Breast epithelium (tissue), 4 donors: Measurements from ENCODE around the gene BCL2L2. TPM values are rescaled to one million over a fixed set of nuclear protein-coding genes. Genes with fewer than 3 reads are reported as not detected.

Source experiments
- DNase-seq, 2 donors: peaks; one replicate each; pipeline ENCODE4 v3.0.0-alpha.2; 2019; ENCODE audit warnings: low spot score in 2 of 2
- H3K27ac ChIP-seq, 2 donors: fragments of 200-600 bp; sonication (generic) in 1 of 2; one replicate each; pipeline ENCODE4 v1.5.1; 2016 to 2019; ENCODE audit warnings: mild to moderate bottlenecking in 1 of 2
- H3K27me3 ChIP-seq, 2 donors: fragments of 200-600 bp; sonication (generic) in 1 of 2; one replicate each; pipeline versions ENCODE4 v1.5.1 to v1.6.0; 2017 to 2019; ENCODE audit warnings: control low read depth in 1 of 2, mild to moderate bottlenecking in 1 of 2
- H3K36me3 ChIP-seq: fragments of 200-600 bp; one replicate; pipeline ENCODE4 v1.5.1; 2019
- H3K4me1 ChIP-seq, 2 donors: fragments of 200-600 bp; sonication (generic); one replicate each; pipeline ENCODE4 v1.5.1; 2016 to 2019; ENCODE audit warnings: control low read depth in 1 of 2
- H3K4me3 ChIP-seq, 3 donors: fragments of 200-600 bp; sonication (generic); 1 replicate in 2 of 3; 2 replicates in 1 of 3; pipeline ENCODE4 v1.5.1; 2016 to 2019; ENCODE audit warnings: mild to moderate bottlenecking in 3 of 3, moderate library complexity in 2 of 3
- H3K9me3 ChIP-seq, 2 donors: fragments of 200-600 bp; sonication (generic) in 1 of 2; one replicate each; pipeline ENCODE4 v1.5.1; 2016 to 2019; ENCODE audit warnings: control low read depth in 1 of 2
- POLR2A ChIP-seq: fragments of 450-650 bp; IDR thresholded peaks from one replicate; pipeline ENCODE4 v1.6.1; 2016; ENCODE audit warnings: antibody characterized with exemption, mild to moderate bottlenecking, moderate library complexity
- POLR2AphosphoS5 ChIP-seq, 3 donors: sonication (generic); formaldehyde crosslinking; IDR thresholded peaks; one replicate each; pipeline ENCODE4 v1.6.1; 2017; ENCODE audit warnings: antibody characterized with exemption in 3 of 3
- intact Hi-C: fragments of 100-400 bp; cut with DNase I; formaldehyde crosslinking; loops from one replicate; pipeline ENCODE4 v1.15.1; 2023; ENCODE audit warnings: low total_unique reads
- total RNA-seq, 3 donors: library from RNA; depleted of rRNA; stranded (reverse); fragments of >200 nt; gene quantifications; one replicate each; pipeline ENCODE4 v1.1.0, GENCODE V29; 2016
- TF ChIP-seq, protein P1 (sequence below), 3 donors: fragments of 450-650 bp; IDR thresholded peaks; one replicate each; pipeline ENCODE4 v1.5.1; 2016 to 2017; ENCODE audit warnings: antibody characterized with exemption in 3 of 3, mild to moderate bottlenecking in 3 of 3, moderate library complexity in 3 of 3

Gene BCL2L2
- total RNA-seq, 3 donors from 2014 or later: 28.8 to 55.5 (median 48.2) TPM

GRCh38 chr14:23348297-23348655 lies 41.6 kb downstream of the BCL2L2 start:
- Histone ChIP-seq H3K4me1 (no peaks in the 10 kb centered on the region), H3K27ac (no peak overlapping the region), H3K36me3 (no peaks in the 10 kb centered on the region), H3K9me3 (no peaks in the 10 kb centered on the region), H3K4me3 (no peak overlapping the region), H3K27me3 (no peaks in the 10 kb centered on the region)
- no peak for TF ChIP-seq POLR2AphosphoS5 (IDR thresholded peaks at IDR 0.05)
- TF ChIP-seq, protein P1, sequence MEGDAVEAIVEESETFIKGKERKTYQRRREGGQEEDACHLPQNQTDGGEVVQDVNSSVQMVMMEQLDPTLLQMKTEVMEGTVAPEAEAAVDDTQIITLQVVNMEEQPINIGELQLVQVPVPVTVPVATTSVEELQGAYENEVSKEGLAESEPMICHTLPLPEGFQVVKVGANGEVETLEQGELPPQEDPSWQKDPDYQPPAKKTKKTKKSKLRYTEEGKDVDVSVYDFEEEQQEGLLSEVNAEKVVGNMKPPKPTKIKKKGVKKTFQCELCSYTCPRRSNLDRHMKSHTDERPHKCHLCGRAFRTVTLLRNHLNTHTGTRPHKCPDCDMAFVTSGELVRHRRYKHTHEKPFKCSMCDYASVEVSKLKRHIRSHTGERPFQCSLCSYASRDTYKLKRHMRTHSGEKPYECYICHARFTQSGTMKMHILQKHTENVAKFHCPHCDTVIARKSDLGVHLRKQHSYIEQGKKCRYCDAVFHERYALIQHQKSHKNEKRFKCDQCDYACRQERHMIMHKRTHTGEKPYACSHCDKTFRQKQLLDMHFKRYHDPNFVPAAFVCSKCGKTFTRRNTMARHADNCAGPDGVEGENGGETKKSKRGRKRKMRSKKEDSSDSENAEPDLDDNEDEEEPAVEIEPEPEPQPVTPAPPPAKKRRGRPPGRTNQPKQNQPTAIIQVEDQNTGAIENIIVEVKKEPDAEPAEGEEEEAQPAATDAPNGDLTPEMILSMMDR (IDR thresholded peaks at IDR 0.05): no peak
- no peak for TF ChIP-seq POLR2A
- no peak for DNase-seq
- intact Hi-C loops: no loop called here

DNA sequence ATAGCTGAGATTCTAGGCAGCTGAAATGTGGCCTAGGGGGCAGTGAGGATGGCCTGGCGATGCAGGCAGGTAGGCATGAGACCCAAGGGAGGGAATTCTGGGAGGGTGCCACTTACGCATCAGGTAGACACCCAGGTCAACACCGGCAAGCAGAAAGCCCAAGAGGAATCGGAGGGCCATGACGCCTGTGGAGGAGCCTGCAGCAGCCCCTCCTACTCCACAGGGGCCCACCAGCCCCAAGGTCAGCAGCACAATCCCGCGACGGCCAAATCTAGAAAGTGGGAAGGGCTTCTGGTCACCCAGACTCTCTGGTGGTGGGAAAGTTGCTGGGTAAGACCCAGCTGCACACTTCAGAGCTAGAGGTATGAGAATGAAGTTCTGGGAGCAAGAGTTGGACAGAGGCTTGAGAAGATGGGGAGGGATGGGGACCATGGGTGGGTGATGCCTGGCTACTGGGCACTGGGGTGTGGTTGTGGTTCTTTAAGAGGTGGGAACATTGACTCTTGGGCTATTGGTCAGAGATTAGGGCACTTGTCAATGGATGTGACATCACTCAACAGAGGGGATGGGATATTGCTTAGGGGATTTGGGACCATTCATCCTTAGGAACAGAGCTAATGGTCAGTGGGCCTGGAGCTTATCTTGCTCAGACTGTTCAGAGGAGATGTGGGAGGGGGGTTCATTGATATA lies 42.7 kb downstream of the BCL2L2 start:
- Histone ChIP-seq H3K27ac (no peak overlapping the region), H3K4me1 (no peaks in the 10 kb centered on the region), H3K4me3 (no peak overlapping the region), H3K9me3 (no peaks in the 10 kb centered on the region), H3K36me3 (no peaks in the 10 kb centered on the region), H3K27me3 (no peaks in the 10 kb centered on the region)
- intact Hi-C loops: no loop called here
- no peak for DNase-seq
- TF ChIP-seq, protein P1 (IDR thresholded peaks at IDR 0.05): no peak
- TF ChIP-seq POLR2AphosphoS5 (IDR thresholded peaks at IDR 0.05) (no peak), POLR2A (no peak)

DNA sequence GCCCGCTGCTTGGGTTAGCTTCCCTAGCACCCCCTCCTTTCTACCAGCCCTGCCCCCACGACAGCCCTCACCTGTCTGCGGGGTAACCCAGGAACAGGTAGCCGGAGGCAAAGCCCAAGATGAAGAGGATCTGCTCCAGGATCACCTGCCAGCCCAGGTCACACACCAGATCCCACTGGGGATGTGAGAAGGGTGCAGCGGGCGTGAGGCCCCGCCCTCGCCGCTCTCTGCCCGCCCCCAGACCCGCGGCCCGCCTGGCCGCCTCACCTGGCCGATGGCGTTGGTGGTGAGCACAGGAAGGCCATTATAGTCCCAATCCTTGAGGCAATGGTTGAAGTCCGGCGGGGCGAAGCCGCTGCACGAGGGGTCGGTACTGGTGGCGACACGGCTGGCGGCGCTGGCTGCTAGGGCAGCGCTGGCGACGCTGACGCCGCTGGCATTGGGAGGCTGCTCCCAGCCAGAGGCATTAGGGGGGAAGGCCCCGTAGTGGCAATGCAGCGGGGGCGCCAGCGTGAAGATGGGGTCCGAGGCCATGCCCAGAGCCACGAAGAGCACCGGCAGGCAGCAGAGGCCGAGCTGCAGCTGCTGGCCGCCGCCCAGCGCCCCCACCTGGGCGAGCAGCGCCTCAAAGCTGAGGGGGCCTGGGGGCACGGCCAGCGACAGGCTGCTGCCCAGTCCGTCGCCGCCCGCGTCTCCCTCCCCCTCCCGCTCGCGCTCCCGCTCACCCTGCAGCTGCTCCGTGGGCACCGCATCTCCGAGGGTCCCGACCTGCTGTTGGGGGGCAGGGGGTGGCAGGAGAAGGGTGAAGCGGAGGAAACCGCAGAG lies 45.3 kb downstream of the BCL2L2 start:
- H3K27ac ChIP-seq: peak overlapping the region; percentile 48 to 75
- no peaks in the 10 kb centered on the region for H3K27me3 ChIP-seq
- H3K4me3 ChIP-seq: peak overlapping the region; percentile 50 to 89 (median 78)
- H3K9me3 ChIP-seq: no peaks in the 10 kb centered on the region
- DNase-seq: no peak
- intact Hi-C loops: no loop called here
- H3K36me3 ChIP-seq: no peaks in the 10 kb centered on the region
- H3K4me1 ChIP-seq: no peaks in the 10 kb centered on the region
- TF ChIP-seq, protein P1 (IDR thresholded peaks at IDR 0.05): no peak
- TF ChIP-seq POLR2AphosphoS5 (IDR thresholded peaks at IDR 0.05) (no peak), POLR2A (no peak)

GRCh38 chr14:23352506-23353432 lies 46.1 kb downstream of the BCL2L2 start, which contains the start of gene SLC22A17:
TSS of gene SLC22A17 (minus strand) at chr14:23352887.
- peak; percentile 76 to 85 for DNase-seq
- Histone ChIP-seq H3K9me3 (no peaks in the 10 kb centered on the region), H3K27me3 (no peaks in the 10 kb centered on the region), H3K4me3 (peak within 1 kb of the TSS; percentile 50 to 89 (median 78)), H3K36me3 (no peaks in the 10 kb centered on the region), H3K4me1 (no peaks in the 10 kb centered on the region), H3K27ac (peak within 1 kb of the TSS; percentile 48 to 75)
- peak; percentile 48 for TF ChIP-seq POLR2A
- TF ChIP-seq, protein P1 (IDR thresholded peaks at IDR 0.05): no peak
- peak in 2 of 3 donors; percentile 28 to 65 for TF ChIP-seq POLR2AphosphoS5 (IDR thresholded peaks at IDR 0.05)
- intact Hi-C loops: no loop called here
